Heart left ventricle (tissue), 16 donors: Measurements from ENCODE around the gene HELZ2. TPM values are rescaled to one million over a fixed set of nuclear protein-coding genes. Genes with fewer than 3 reads are reported as not detected.
A peak's percentile ranks its signal among the peaks of the same experiment; 100 is the strongest.

ENCODE experiments used
- ATAC-seq, 4 donors: fragments of 200-7000 bp; cut with Tn5 transposase; one replicate each; pipeline ENCODE4 v1.9.1; 2020 to 2022; ENCODE audit warnings: moderate library complexity in 4 of 4, mild to moderate bottlenecking in 3 of 4, moderate number of reproducible peaks in 1 of 4
- DNase-seq, 5 donors: peaks; one replicate each; pipeline ENCODE4 v3.0.0-alpha.2; 2020
- H3K27ac ChIP-seq, 12 donors: fragments of 200-600 bp; sonication (generic) in 4 of 12; one replicate each; pipeline versions ENCODE4 v1.5.0 to v1.8.0; 2016 to 2022; ENCODE audit warnings: mild to moderate bottlenecking in 2 of 12
- H3K27me3 ChIP-seq, 9 donors: fragments of 200-600 bp; sonication (generic) in 2 of 9; one replicate each; pipeline versions ENCODE4 v1.5.1 to v1.8.0; 2016 to 2022; ENCODE audit warnings: mild to moderate bottlenecking in 3 of 9
- H3K36me3 ChIP-seq, 9 donors: fragments of 200-600 bp; sonication (generic) in 2 of 9; one replicate each; pipeline versions ENCODE4 v1.5.0 to v1.8.0; 2018 to 2022; ENCODE audit warnings: mild to moderate bottlenecking in 2 of 9
- H3K4me1 ChIP-seq, 12 donors: fragments of 200-600 bp; sonication (generic) in 4 of 12; one replicate each; pipeline versions ENCODE4 v1.5.0 to v1.8.0; 2016 to 2022; ENCODE audit warnings: mild to moderate bottlenecking in 3 of 12
- H3K4me3 ChIP-seq, 12 donors: fragments of 200-600 bp; sonication (generic) in 4 of 12; one replicate each; pipeline versions ENCODE4 v1.5.0 to v1.8.0; 2017 to 2022; ENCODE audit warnings: mild to moderate bottlenecking in 9 of 12, moderate library complexity in 4 of 12
- H3K9me3 ChIP-seq, 12 donors: fragments of 200-600 bp; sonication (generic) in 4 of 12; one replicate each; pipeline versions ENCODE4 v1.5.0 to v1.8.0; 2016 to 2022; ENCODE audit warnings: mild to moderate bottlenecking in 1 of 12
- CTCF ChIP-seq, 12 donors: fragments of 200-600 bp; sonication (generic) in 4 of 12; IDR thresholded peaks; one replicate each; pipeline versions ENCODE4 v1.5.0 to v1.8.0; 2018 to 2022; ENCODE audit warnings: antibody characterized with exemption in 12 of 12, mild to moderate bottlenecking in 5 of 12
- POLR2A ChIP-seq, 2 donors: fragments of 450-650 bp; IDR thresholded peaks; one replicate each; pipeline ENCODE4 v1.6.1; 2017; ENCODE audit warnings: antibody characterized with exemption in 2 of 2, mild to moderate bottlenecking in 2 of 2, moderate library complexity in 2 of 2
- WGBS, 4 donors: extraction: QIAGEN DNeasy Blood & Tissue Kit in 2 of 4; methylation state at CpG; one replicate each; pipeline versions ENCODE4 v1.1.5 to v1.1.7; 2013 to 2018; 5-methylcytosine and 5-hydroxymethylcytosine counted together
- intact Hi-C, 10 donors: fragments of 100-400 bp; cut with DNase I; formaldehyde crosslinking; loops; one replicate each; pipeline versions ENCODE4 v1.11.1 to v1.14.2; 2022
- polyA plus RNA-seq, 2 donors: library from polyadenylated mRNA; stranded (reverse); fragments of 200-250 nt; gene quantifications; one replicate each; pipeline ENCODE4 v1.2.3, GENCODE V29; 2013
- total RNA-seq, 9 donors: library from RNA; depleted of rRNA in 2 of 9; stranded (reverse); fragments of >200 nt in 2 of 9; fragmentation: NEBNext Ultra II Directional in 3 of 9; extraction: Animal tissue kit (Norgen Biotek cat#: 25700) in 3 of 9; gene quantifications; one replicate each; pipeline versions ENCODE4 v1.1.0 to v1.2.4, GENCODE V29; 2016 to 2023
- donor health status: ischemic (EF 13 %, LVEDD 7.1; RV severe dilation, severe dysfunction).
- donor health status: healthy with polysubstance abuse.
- donor health status: DM: no; HTN: yes; CAD: no.
- donor health status: DM: no; HTN: no; CAD: no.
- donor health status: ischemic (EF 25% LVEDD 6.9; RV normal size, moderate dysfunction).
- donor health status: ischemic (EF 25% LVEDD 5.7; RV mildly dilated, moderate dysfunction).
- donor health status: healthy.
- donor health status: DM: yes; HTN: yes; CAD: no.
- donor health status: ischemic (EF 35%, LVEDD 5.7; RV mildly dilated, moderate dysfunction).
- donor health status: nonischemic (EF 11% LVEDD 7.7; RV severe dilation, severe dysfunction).
- donor health status: DM: yes; HTN: yes; CAD: no.
- donor health status: PGD.
- donor health status: ischemic (EF 29% LVEDD 5.4; RV normal size, mild dysfunction).
- donor health status: nonischemic (EF 23%, LVEDD 6.1; RV moderate dilation, normal function).

HELZ2 gene
- total and polyA plus RNA-seq, 11 donors = 7.2 to 34.6 (median 20.2) TPM

DNA sequence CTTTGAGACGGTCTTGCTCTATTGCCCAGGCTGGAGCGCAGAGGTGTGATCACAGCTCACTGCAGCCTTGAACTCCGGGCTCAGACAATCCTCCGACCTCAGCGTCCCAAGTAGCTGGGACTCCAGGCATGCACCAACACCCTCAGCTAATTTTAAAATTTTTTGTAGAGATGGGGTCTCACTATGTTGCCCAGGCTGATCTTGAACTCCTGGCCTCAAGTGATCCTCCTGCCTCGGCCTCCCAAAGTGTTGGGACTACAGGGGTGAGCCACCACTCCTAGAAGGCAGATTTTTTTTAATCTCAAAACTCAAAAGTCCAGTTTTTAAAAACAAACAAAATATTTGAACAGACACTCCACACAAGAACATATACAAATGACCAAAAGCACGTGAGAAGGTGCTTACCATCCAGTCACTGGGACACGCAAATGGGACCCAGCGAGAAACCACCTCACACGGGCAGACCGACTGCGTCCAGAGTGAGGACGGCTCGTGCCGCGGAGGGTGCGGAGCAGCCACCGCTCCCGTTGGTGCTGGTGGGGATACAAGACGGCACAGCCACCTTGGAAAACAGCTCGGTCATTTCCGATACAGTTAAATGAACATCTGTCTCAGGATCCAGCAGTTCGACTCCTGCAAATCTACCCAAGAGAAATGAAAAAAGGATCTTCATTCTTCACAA, 8.5 kb upstream of the HELZ2 start:
- whole genome bisulfite sequencing, 4 donors = 83 to 90% (median 86%) methylated on average over 23 of the region's 23 CpGs
- peak in 2 of 5 donors; percentile 11 to 37 for DNase-seq
- no peak for ATAC-seq
- TF ChIP-seq CTCF (IDR thresholded peaks at IDR 0.05) = no peak
- TF ChIP-seq POLR2A (IDR thresholded peaks at IDR 0.05) = no peak
- Histone ChIP-seq H3K36me3 (peaks cover 0 to 6% (median 0%) of the 10 kb centered on the region in 9 donors), H3K27me3 (peaks cover 0 to 8% (median 0%) of the 10 kb centered on the region in 9 donors), H3K4me1 (peaks cover 0 to 3% (median 0%) of the 10 kb centered on the region in 12 donors), H3K27ac (peak overlapping the region in 1 of 12 donors; percentile 9), H3K9me3 (no peaks in the 10 kb centered on the region), H3K4me3 (peak overlapping the region in 1 of 12 donors; percentile 28)
- intact Hi-C loops = loop anchor here in 1 of 10 donors (5.0 kb wide), 1 partner anchor 135 kb away; no protein-coding TSS in a partner anchor

GRCh38 chr20:63580796-63581461, 6.9 kb upstream of the HELZ2 start:
- WGBS, 4 donors = 60 to 64% (median 62%) methylated on average over 8 to 12 of the region's 12 CpGs
- Histone ChIP-seq H3K4me1 (peaks cover 0 to 12% (median 0%) of the 10 kb centered on the region in 12 donors), H3K4me3 (no peak overlapping the region), H3K36me3 (no peaks in the 10 kb centered on the region), H3K27ac (no peak overlapping the region), H3K27me3 (peaks cover 0 to 11% (median 0%) of the 10 kb centered on the region in 9 donors), H3K9me3 (no peaks in the 10 kb centered on the region)
- TF ChIP-seq POLR2A (IDR thresholded peaks at IDR 0.05) (no peak), CTCF (IDR thresholded peaks at IDR 0.05) (peak in 10 of 12 donors; percentile 6 to 39 (median 30))
- no peak for ATAC-seq
- intact Hi-C loops = loop anchor here in 1 of 10 donors (5.0 kb wide), 1 partner anchor 134 kb away; no protein-coding TSS in a partner anchor
- DNase-seq = no peak

GRCh38 chr20:63579017-63579694, 5.1 kb upstream of the HELZ2 start:
- ATAC-seq = no peak
- intact Hi-C loops = loop anchor here in 3 of 10 donors (5.0 kb wide), 1 partner anchor 42 kb away; the partner anchor contains the start of gene PTK6 (in 3 of the 3)
- Histone ChIP-seq H3K4me3 (no peak overlapping the region), H3K27me3 (peaks cover 0 to 11% (median 0%) of the 10 kb centered on the region in 9 donors), H3K4me1 (peaks cover 0 to 18% (median 6%) of the 10 kb centered on the region in 12 donors), H3K9me3 (no peaks in the 10 kb centered on the region), H3K27ac (no peak overlapping the region), H3K36me3 (no peaks in the 10 kb centered on the region)
- DNase-seq = no peak
- WGBS, 4 donors = 78 to 86% (median 82%) methylated on average over 17 to 19 of the region's 19 CpGs
- TF ChIP-seq CTCF (IDR thresholded peaks at IDR 0.05) (no peak), POLR2A (IDR thresholded peaks at IDR 0.05) (no peak)
